IMR-90 (cell line): ENCODE measurements around the gene PACSIN2. TPM values are rescaled to one million over a fixed set of nuclear protein-coding genes. Genes with fewer than 3 reads are reported as not detected.

Experiments
- ATAC-seq: fragments of 200-7000 bp; cut with Tn5 transposase; 2 replicates; pipeline ENCODE4 v1.9.1; 2020; ENCODE audit warnings: low read depth, mild to moderate bottlenecking, moderate library complexity
- BruUV-seq: library from RNA; stranded (reverse); fragments of 400-500 nt; replicated peaks from 2 replicates; lab custom pipeline; 2021; lab: Mats Ljungman, UMichigan
- CTCF ChIA-PET: fragments of 300-600 bp; formaldehyde crosslinking; extraction: SDS; loops from one replicate; lab custom pipeline; 2021; ENCODE audit warnings: antibody characterized with exemption; lab: Yijun Ruan, JAX
- POLR2A ChIA-PET: fragments of 300-600 bp; sonication (Branson Sonifier 250); formaldehyde crosslinking; loops from one replicate; lab custom pipeline; 2022; ENCODE audit warnings: antibody characterized with exemption; ENCODE audit not compliant: unreplicated experiment; lab: Charles Lee
- DNase-seq: peaks from one replicate; pipeline ENCODE4 v3.0.0; 2013
- H2AFZ ChIP-seq: replicated peaks from 2 replicates; pipeline ENCODE3; 2013; ENCODE audit warnings: low read length, mild to moderate bottlenecking; ENCODE audit not compliant: poor library complexity
- H2AK5ac ChIP-seq: 2 replicates; pipeline ENCODE4 v1.6.1; 2013; ENCODE audit warnings: low read depth, low read length, inconsistent platforms
- H2AK9ac ChIP-seq: replicated peaks from 2 replicates; pipeline ENCODE3; 2013; ENCODE audit warnings: mild to moderate bottlenecking, low read depth, low read length, moderate library complexity; ENCODE audit not compliant: poor library complexity
- H2BK120ac ChIP-seq: 2 replicates; pipeline ENCODE4 v1.6.1; 2013; ENCODE audit warnings: low read depth, low read length, inconsistent platforms
- H2BK15ac ChIP-seq: 3 replicates; pipeline ENCODE4 v1.6.1; 2013; ENCODE audit warnings: low read depth, low read length, inconsistent platforms
- H2BK20ac ChIP-seq: 2 replicates; pipeline ENCODE4 v1.6.1; 2013; ENCODE audit warnings: low read depth, mild to moderate bottlenecking, inconsistent platforms, low read length, moderate library complexity
- H2BK5ac ChIP-seq: 2 replicates; pipeline ENCODE4 v1.6.1; 2013; ENCODE audit warnings: mild to moderate bottlenecking, low read depth, low read length, inconsistent platforms; ENCODE audit not compliant: poor library complexity, severe bottlenecking
- H3K14ac ChIP-seq: replicated peaks from 2 replicates; pipeline ENCODE4 v1.6.1; 2013; ENCODE audit warnings: low read depth, low read length, inconsistent platforms
- H3K18ac ChIP-seq: 2 replicates; pipeline ENCODE4 v1.6.1; 2013; ENCODE audit warnings: low read depth, low read length, control low read depth
- H3K23ac ChIP-seq: 2 replicates; pipeline ENCODE4 v1.6.1; 2013; ENCODE audit warnings: low read depth, low read length, inconsistent platforms
- H3K27ac ChIP-seq: 2 replicates; pipeline ENCODE4 v1.5.1; 2013; ENCODE audit warnings: mild to moderate bottlenecking, control low read depth, low read length; ENCODE audit not compliant: insufficient read depth
- H3K27me3 ChIP-seq: 2 replicates; pipeline ENCODE4 v1.6.1; 2013; ENCODE audit warnings: low read length; ENCODE audit not compliant: control insufficient read depth, insufficient read depth
- H3K36me3 ChIP-seq: 2 replicates; pipeline ENCODE4 v1.6.1; 2013; ENCODE audit warnings: low read length, mixed read lengths; ENCODE audit not compliant: control insufficient read depth, insufficient read depth
- H3K4ac ChIP-seq: 2 replicates; pipeline ENCODE4 v1.6.1; 2013; ENCODE audit warnings: low read depth, low read length, inconsistent platforms
- H3K4me1 ChIP-seq: 2 replicates; pipeline ENCODE4 v1.6.1; 2013; ENCODE audit warnings: low read length, mixed read lengths; ENCODE audit not compliant: control insufficient read depth, insufficient read depth
- H3K4me2 ChIP-seq: 2 replicates; pipeline ENCODE4 v1.6.1; 2013; ENCODE audit warnings: low read depth, mild to moderate bottlenecking, control low read depth, low read length, moderate library complexity
- H3K4me3 ChIP-seq: 2 replicates; pipeline ENCODE4 v1.5.1; 2013; ENCODE audit warnings: low read depth, mild to moderate bottlenecking, control low read depth, low read length, moderate library complexity; ENCODE audit not compliant: insufficient read depth
- H3K56ac ChIP-seq: 2 replicates; pipeline ENCODE4 v1.6.1; 2013; ENCODE audit warnings: low read length, inconsistent platforms; ENCODE audit not compliant: insufficient read depth; ENCODE audit errors: extremely low read depth
- H3K79me1 ChIP-seq, 2 experiments: 2 replicates each; pipeline ENCODE4 v1.6.1; 2013; ENCODE audit warnings: low read length in 2 of 2, inconsistent platforms in 1 of 2, low read depth in 1 of 2
- H3K9ac ChIP-seq: 2 replicates; pipeline ENCODE4 v1.6.1; 2013; ENCODE audit warnings: low read depth, low read length, control low read depth
- H3K9me1 ChIP-seq: 2 replicates; pipeline ENCODE4 v1.6.1; 2013; ENCODE audit warnings: low read length, inconsistent platforms; ENCODE audit not compliant: insufficient read depth
- H3K9me3 ChIP-seq: 2 replicates; pipeline ENCODE4 v1.6.1; 2013; ENCODE audit warnings: low read length; ENCODE audit not compliant: control insufficient read depth, insufficient read depth
- H4K20me1 ChIP-seq: 2 replicates; pipeline ENCODE4 v1.6.1; 2013; ENCODE audit warnings: low read length, inconsistent platforms; ENCODE audit not compliant: insufficient read depth
- H4K5ac ChIP-seq: 2 replicates; pipeline ENCODE4 v1.6.1; 2013; ENCODE audit warnings: mild to moderate bottlenecking, low read depth, low read length, control low read depth
- H4K8ac ChIP-seq, 2 experiments: 2 replicates each; pipeline ENCODE4 v1.6.1; 2013; ENCODE audit warnings: low read depth in 2 of 2, low read length in 2 of 2, control low read depth in 1 of 2, inconsistent platforms in 1 of 2
- H4K91ac ChIP-seq: 2 replicates; pipeline ENCODE4 v1.6.1; 2013; ENCODE audit warnings: low read depth, low read length, inconsistent platforms; ENCODE audit not compliant: insufficient read depth
- BHLHE40 ChIP-seq: fragments of 150-350 bp; IDR thresholded peaks from 2 replicates; pipeline ENCODE4 v1.6.1; 2016; ENCODE audit warnings: mild to moderate bottlenecking, low read depth, low read length
- CEBPB ChIP-seq: IDR thresholded peaks from 2 replicates; pipeline ENCODE4 v1.6.1; 2012; ENCODE audit warnings: low read depth, low read length, improper control_type of control experiment
- CHD1 ChIP-seq: IDR thresholded peaks from 2 replicates; pipeline ENCODE4 v1.6.1; 2012; ENCODE audit warnings: low read depth, low read length, improper control_type of control experiment
- ELK1 ChIP-seq: fragments of 150-350 bp; IDR thresholded peaks from 2 replicates; pipeline ENCODE4 v1.6.1; 2016; ENCODE audit warnings: low read depth, mild to moderate bottlenecking, low read length, moderate library complexity, borderline replicate concordance
- FOS ChIP-seq: fragments of 150-350 bp; IDR thresholded peaks from 2 replicates; pipeline ENCODE4 v1.6.1; 2016; ENCODE audit warnings: low read depth, low read length
- MAFK ChIP-seq: IDR thresholded peaks from 2 replicates; pipeline ENCODE4 v1.6.1; 2012; ENCODE audit warnings: low read depth, low read length, improper control_type of control experiment
- MAZ ChIP-seq: IDR thresholded peaks from 2 replicates; pipeline ENCODE4 v1.6.1; 2012; ENCODE audit warnings: low read depth, mild to moderate bottlenecking, low read length, improper control_type of control experiment, moderate library complexity, borderline replicate concordance
- MXI1 ChIP-seq: IDR thresholded peaks from 2 replicates; pipeline ENCODE4 v1.6.1; 2012; ENCODE audit warnings: low read depth, mild to moderate bottlenecking, low read length, moderate library complexity, borderline replicate concordance
- NFE2L2 ChIP-seq: fragments of 150-350 bp; IDR thresholded peaks from 2 replicates; pipeline ENCODE4 v1.6.1; 2016; ENCODE audit warnings: low read depth, mild to moderate bottlenecking, low read length
- POLR2A ChIP-seq: IDR thresholded peaks from 2 replicates; pipeline ENCODE4 v1.6.1; 2012; ENCODE audit warnings: mild to moderate bottlenecking, low read depth, low read length
- RAD21 ChIP-seq: IDR thresholded peaks from 2 replicates; pipeline ENCODE4 v1.6.1; 2012; ENCODE audit warnings: low read length, improper control_type of control experiment
- RCOR1 ChIP-seq: IDR thresholded peaks from 2 replicates; pipeline ENCODE4 v1.6.1; 2012; ENCODE audit warnings: mild to moderate bottlenecking, low read length, improper control_type of control experiment; ENCODE audit not compliant: insufficient replicate concordance
- RFX5 ChIP-seq: IDR thresholded peaks from 2 replicates; pipeline ENCODE4 v1.8.0; 2012; ENCODE audit warnings: low read depth, mild to moderate bottlenecking, low read length, moderate library complexity
- SMC3 ChIP-seq: fragments of 150-350 bp; IDR thresholded peaks from 2 replicates; pipeline ENCODE4 v1.6.1; 2016; ENCODE audit warnings: low read depth, mild to moderate bottlenecking, antibody characterized with exemption, low read length, moderate library complexity
- USF2 ChIP-seq: fragments of 150-350 bp; IDR thresholded peaks from 2 replicates; pipeline ENCODE4 v1.6.1; 2017; ENCODE audit warnings: mild to moderate bottlenecking, antibody characterized with exemption, low read length, low read depth
- WGBS, 2 experiments: methylation state at CpG; one replicate each; pipeline versions ENCODE4 v1.1.5 to v1.1.7; 2013; ENCODE audit warnings: missing lambda C conversion rate in 2 of 2; ENCODE audit not compliant: insufficient read length in 1 of 2; ENCODE audit errors: extremely low coverage in 2 of 2; 5-methylcytosine and 5-hydroxymethylcytosine counted together
- dilution Hi-C: fragments of 300-500 bp; cut with HindIII; formaldehyde crosslinking; loops from one replicate; pipeline ENCODE4 v1.14.3; 2018; ENCODE audit warnings: low sequenced_read_pairs; ENCODE audit not compliant: unreplicated experiment
- in situ Hi-C: fragments of 300-500 bp; cut with MboI; formaldehyde crosslinking; loops from 3 replicates; pipeline ENCODE4 v1.14.3; 2019; ENCODE audit warnings: low sequenced_read_pairs, inconsistent platforms, mixed read lengths
- intact Hi-C: fragments of 100-400 bp; cut with micrococcal nuclease; formaldehyde crosslinking; loops from 2 replicates; pipeline ENCODE4 v1.10.0; 2022
- polyA plus RNA-seq, 3 experiments: library from polyadenylated mRNA; depleted of rRNA; stranded (reverse); fragments of >200 nt; gene quantifications; 2 replicates each; pipeline ENCODE4 v1.2.3, GENCODE V29; 2012; ENCODE audit warnings: low replicate concordance in 1 of 3
- total RNA-seq: library from RNA; depleted of rRNA; stranded (reverse); fragments of >200 nt; gene quantifications from 2 replicates; pipeline ENCODE4 v1.2.3, GENCODE V29; 2012
- TF ChIP-seq, protein P1 (sequence below): conservative IDR thresholded peaks from 2 replicates; pipeline ENCODE4 v1.5.1; 2012; ENCODE audit warnings: mild to moderate bottlenecking, low read depth, low read length, improper control_type of control experiment

The PACSIN2 gene
- total and polyA plus RNA-seq, 2 of the 4 experiments (the other 2 are of a cell fraction): 85.0 to 118 TPM

- H2AK9ac ChIP-seq: no peak overlapping the region
- peaks cover 44% of the 10 kb centered on the region for H3K9me1 ChIP-seq
- H3K79me1 ChIP-seq: peaks cover 47 to 89% of the 10 kb centered on the region in 2 experiments
- H2BK5ac ChIP-seq: no peak overlapping the region
- no TSS peak for BruUV-seq
- H3K18ac ChIP-seq: no peak overlapping the region
- no peak overlapping the region for H4K91ac ChIP-seq
- TF ChIP-seq USF2 (no peak), BHLHE40 (no peak), CEBPB (no peak), MXI1 (no peak), SMC3 (no peak), POLR2A (no peak), MAFK (no peak), NFE2L2 (no peak), CHD1 (no peak), RFX5 (no peak), RAD21 (no peak), RCOR1 (no peak), ELK1 (no peak), FOS (no peak), MAZ (no peak)
- TF ChIP-seq, protein P1, sequence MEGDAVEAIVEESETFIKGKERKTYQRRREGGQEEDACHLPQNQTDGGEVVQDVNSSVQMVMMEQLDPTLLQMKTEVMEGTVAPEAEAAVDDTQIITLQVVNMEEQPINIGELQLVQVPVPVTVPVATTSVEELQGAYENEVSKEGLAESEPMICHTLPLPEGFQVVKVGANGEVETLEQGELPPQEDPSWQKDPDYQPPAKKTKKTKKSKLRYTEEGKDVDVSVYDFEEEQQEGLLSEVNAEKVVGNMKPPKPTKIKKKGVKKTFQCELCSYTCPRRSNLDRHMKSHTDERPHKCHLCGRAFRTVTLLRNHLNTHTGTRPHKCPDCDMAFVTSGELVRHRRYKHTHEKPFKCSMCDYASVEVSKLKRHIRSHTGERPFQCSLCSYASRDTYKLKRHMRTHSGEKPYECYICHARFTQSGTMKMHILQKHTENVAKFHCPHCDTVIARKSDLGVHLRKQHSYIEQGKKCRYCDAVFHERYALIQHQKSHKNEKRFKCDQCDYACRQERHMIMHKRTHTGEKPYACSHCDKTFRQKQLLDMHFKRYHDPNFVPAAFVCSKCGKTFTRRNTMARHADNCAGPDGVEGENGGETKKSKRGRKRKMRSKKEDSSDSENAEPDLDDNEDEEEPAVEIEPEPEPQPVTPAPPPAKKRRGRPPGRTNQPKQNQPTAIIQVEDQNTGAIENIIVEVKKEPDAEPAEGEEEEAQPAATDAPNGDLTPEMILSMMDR: no peak
- H3K27me3 ChIP-seq: no peaks in the 10 kb centered on the region
- H3K4ac ChIP-seq: no peak overlapping the region
- no peak overlapping the region for H3K27ac ChIP-seq
- ATAC-seq (no peak), DNase-seq (no peak)
- no peak overlapping the region for H3K23ac ChIP-seq
- peaks cover 15% of the 10 kb centered on the region for H3K4me1 ChIP-seq
- no CpG with 5 or more reads among the region's 2 CpGs for WGBS, 2 experiments
- H2BK15ac ChIP-seq: no peak overlapping the region
- ChIA-PET CTCF (no interaction called here), POLR2A (no interaction called here)
- no peak overlapping the region for H3K14ac ChIP-seq
- in situ Hi-C loops: no loop called here
- H2BK20ac ChIP-seq: no peak overlapping the region
- H3K36me3 ChIP-seq: no peaks in the 10 kb centered on the region; the same call in 1 of the 2 replicates
- peaks cover 74% of the 10 kb centered on the region for H4K20me1 ChIP-seq
- dilution Hi-C loops: no loop called here
- no peaks in the 10 kb centered on the region for H3K9me3 ChIP-seq
- no peak overlapping the region for H2AFZ ChIP-seq
- H4K8ac ChIP-seq: no peak overlapping the region
- no peak overlapping the region for H2BK120ac ChIP-seq
- intact Hi-C loops: no loop called here
- H3K9ac ChIP-seq: no peak overlapping the region
- no peak overlapping the region for H2AK5ac ChIP-seq
- no peak overlapping the region for H3K4me2 ChIP-seq
- H4K5ac ChIP-seq: no peak overlapping the region
- no peak overlapping the region for H3K4me3 ChIP-seq
- H3K56ac ChIP-seq: no peak overlapping the region
Observed at GRCh38 chr22:42948294-42948693, 66.7 kb downstream of the PACSIN2 start.
